ENCODE results near the gene MYB. TPM values are rescaled to one million over a fixed set of nuclear protein-coding genes. Genes with fewer than 3 reads are reported as not detected.

The MYB gene
- total and polyA plus RNA-seq, 7 donors, result 0.55 to 27.8 (median 12.0) TPM; not detected in 2

DNA sequence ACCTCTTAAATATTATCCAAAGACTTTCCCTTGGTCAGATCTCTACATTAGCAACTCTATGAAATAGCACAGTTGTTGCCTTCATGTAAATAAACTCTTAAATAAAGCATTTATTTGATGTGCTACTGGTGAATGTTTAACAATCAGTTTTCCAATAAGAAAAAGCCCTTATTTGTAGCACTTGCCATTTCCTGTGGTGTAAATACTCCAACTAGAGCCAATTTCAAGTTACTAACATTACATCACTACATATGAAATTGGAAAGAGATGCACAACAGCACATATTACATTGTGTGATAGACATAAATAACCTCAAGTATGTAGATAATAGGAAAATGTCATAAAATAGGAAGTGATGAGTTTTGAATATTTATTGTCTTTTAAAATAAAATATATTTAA is 5.0 kb upstream of the MYB start:
- intact Hi-C loops (cut with DNase I), result no loop called here
- DNase-seq, result no peak
- no peaks in the 10 kb centered on the region for H3K36me3 ChIP-seq
- H3K27me3 ChIP-seq, result no peaks in the 10 kb centered on the region
- H3K4me3 ChIP-seq, result no peak overlapping the region
- H3K9me3 ChIP-seq, result no peaks in the 10 kb centered on the region
- H3K4me1 ChIP-seq, result peaks cover 0 to 7% (median 0%) of the 10 kb centered on the region in 4 donors
- no peak overlapping the region for H3K27ac ChIP-seq
- TF ChIP-seq EP300 (IDR thresholded peaks at IDR 0.05) (no peak), POLR2AphosphoS5 (IDR thresholded peaks at IDR 0.05) (no peak), POLR2A (IDR thresholded peaks at IDR 0.05) (no peak)
- TF ChIP-seq, protein P1, sequence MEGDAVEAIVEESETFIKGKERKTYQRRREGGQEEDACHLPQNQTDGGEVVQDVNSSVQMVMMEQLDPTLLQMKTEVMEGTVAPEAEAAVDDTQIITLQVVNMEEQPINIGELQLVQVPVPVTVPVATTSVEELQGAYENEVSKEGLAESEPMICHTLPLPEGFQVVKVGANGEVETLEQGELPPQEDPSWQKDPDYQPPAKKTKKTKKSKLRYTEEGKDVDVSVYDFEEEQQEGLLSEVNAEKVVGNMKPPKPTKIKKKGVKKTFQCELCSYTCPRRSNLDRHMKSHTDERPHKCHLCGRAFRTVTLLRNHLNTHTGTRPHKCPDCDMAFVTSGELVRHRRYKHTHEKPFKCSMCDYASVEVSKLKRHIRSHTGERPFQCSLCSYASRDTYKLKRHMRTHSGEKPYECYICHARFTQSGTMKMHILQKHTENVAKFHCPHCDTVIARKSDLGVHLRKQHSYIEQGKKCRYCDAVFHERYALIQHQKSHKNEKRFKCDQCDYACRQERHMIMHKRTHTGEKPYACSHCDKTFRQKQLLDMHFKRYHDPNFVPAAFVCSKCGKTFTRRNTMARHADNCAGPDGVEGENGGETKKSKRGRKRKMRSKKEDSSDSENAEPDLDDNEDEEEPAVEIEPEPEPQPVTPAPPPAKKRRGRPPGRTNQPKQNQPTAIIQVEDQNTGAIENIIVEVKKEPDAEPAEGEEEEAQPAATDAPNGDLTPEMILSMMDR (IDR thresholded peaks at IDR 0.05), result no peak

DNA sequence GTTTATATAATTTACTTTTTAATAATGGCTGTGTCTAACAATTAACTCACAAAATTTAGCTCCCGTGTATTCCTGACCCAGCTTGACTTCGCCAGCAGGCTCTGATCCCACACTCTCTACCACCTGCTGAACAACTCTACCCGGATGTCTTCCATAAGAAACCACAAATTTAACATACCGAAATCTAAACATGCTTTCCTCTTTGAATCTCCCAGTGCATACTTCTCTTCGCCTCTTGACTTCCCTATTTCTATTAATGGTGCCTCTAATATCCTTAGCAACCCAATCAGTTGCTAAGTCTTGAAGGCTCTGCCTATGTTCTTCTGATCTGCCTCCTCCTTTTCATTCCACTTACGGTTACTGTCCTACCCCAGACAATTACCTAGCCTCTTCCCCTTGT is 4.6 kb upstream of the MYB start:
- TF ChIP-seq EP300 (IDR thresholded peaks at IDR 0.05), result no peak
- no peak for TF ChIP-seq POLR2A (IDR thresholded peaks at IDR 0.05)
- TF ChIP-seq POLR2AphosphoS5 (IDR thresholded peaks at IDR 0.05), result no peak
- TF ChIP-seq, protein P1 (IDR thresholded peaks at IDR 0.05), result no peak
- 60 to 90% methylated on average over 6 of the region's 6 CpGs for WGBS, 2 donors
- H3K4me1 ChIP-seq, result peaks cover 0 to 7% (median 2%) of the 10 kb centered on the region in 4 donors
- H3K4me3 ChIP-seq, result no peak overlapping the region
- H3K27ac ChIP-seq, result no peak overlapping the region
- H3K9me3 ChIP-seq, result no peaks in the 10 kb centered on the region
- intact Hi-C loops (cut with DNase I), result no loop called here
- no peaks in the 10 kb centered on the region for H3K36me3 ChIP-seq
- DNase-seq, result no peak
- no peaks in the 10 kb centered on the region for H3K27me3 ChIP-seq

DNA sequence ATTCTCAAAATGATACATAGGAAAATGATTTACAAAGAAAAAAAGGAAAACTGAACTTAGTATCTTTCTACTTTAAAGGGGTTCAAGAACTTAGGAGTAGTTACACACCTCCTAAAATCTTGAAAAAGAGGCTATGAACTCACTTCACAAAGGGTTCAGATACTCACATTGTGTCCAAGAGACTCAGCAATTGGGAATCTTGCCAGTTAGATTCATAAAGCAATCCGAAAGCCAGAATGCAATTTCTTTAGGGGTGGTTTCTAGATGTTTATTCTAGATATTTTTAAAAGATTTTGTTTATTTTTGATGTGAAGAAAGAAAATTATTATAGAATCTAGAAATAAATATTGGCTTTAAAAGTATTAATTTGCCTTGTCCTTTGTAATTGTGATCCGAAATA is 1.7 kb upstream of the MYB start:
- Histone ChIP-seq H3K27me3 (peaks cover 12 to 27% (median 15%) of the 10 kb centered on the region in 3 donors), H3K36me3 (no peaks in the 10 kb centered on the region), H3K9me3 (no peaks in the 10 kb centered on the region), H3K4me1 (peaks cover 0 to 34% (median 27%) of the 10 kb centered on the region in 4 donors), H3K27ac (no peak overlapping the region), H3K4me3 (no peak overlapping the region)
- TF ChIP-seq, protein P1 (IDR thresholded peaks at IDR 0.05), result no peak
- no peak for TF ChIP-seq EP300 (IDR thresholded peaks at IDR 0.05)
- no peak for TF ChIP-seq POLR2AphosphoS5 (IDR thresholded peaks at IDR 0.05)
- intact Hi-C loops (cut with DNase I), result no loop called here
- WGBS, 2 donors, result 46 to 68% methylated on average over 2 of the region's 2 CpGs
- DNase-seq, result no peak

DNA sequence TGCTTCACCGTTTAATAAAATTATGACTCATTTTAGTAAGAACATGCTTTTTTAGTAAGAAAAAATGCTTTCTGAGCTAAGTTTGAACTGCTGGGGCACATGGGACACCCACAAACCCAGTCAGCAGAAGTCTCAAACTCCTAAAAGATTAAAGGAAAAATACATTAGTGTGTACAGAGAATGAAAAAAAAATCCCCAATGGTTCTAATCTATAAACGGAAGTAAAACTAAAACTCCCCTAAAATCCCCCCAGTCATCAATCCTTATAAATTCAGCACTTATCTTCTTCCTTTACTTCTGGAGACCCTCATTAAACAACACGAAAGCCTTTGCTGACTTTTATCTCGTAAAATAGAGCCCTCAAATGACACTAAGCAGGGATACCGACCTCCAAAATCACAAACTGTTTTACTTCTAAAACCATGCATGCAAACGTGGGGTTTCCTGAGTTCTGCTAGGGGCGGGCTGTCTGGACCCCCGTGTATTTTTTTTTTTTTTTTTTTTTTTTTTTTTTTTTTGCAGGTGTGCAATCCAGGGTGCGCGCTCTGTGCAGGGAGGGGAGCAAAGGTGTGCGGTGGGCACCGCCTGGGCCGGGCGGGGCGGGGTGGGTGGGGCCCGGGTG is 1.1 kb upstream of the MYB start:
- no peak overlapping the region for H3K27ac ChIP-seq
- H3K4me3 ChIP-seq, result peak overlapping the region; percentile 26 to 62 (median 58)
- 2 to 4% methylated on average over 16 of the region's 16 CpGs for WGBS, 2 donors
- DNase-seq, result no peak
- H3K4me1 ChIP-seq, result peaks cover 0 to 34% (median 27%) of the 10 kb centered on the region in 4 donors
- no peak for TF ChIP-seq POLR2AphosphoS5 (IDR thresholded peaks at IDR 0.05)
- intact Hi-C loops (cut with DNase I), result no loop called here
- peaks cover 14 to 33% (median 22%) of the 10 kb centered on the region in 3 donors for H3K27me3 ChIP-seq
- H3K9me3 ChIP-seq, result no peaks in the 10 kb centered on the region
- H3K36me3 ChIP-seq, result no peaks in the 10 kb centered on the region

DNA sequence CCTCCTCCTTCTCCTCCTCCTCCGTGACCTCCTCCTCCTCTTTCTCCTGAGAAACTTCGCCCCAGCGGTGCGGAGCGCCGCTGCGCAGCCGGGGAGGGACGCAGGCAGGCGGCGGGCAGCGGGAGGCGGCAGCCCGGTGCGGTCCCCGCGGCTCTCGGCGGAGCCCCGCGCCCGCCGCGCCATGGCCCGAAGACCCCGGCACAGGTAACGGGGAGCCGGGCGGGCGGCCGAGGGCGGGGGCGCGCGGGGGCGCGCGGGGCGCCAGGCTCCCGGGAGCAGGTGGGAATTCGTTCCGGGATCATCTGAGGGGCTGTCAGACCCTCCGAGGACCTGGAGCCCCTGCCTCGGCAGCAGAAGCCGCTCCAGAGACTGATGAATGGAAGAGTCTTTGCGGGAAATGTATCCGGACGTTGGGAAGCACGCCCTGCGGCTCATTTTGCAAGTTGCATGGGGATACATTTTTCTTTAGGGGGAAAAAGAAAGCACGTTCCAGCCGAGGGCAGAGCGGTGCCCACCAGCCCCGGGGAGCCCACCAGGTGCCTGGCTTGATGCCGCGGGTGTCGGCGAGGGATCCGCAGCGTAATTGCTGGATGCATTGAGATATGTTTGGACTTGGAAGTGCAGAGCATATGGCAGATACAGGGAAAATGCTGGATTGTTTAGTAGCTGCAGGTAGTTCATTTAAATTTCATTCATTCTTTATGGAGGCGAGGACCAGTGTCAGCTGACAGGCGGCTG is 394 bp downstream of the MYB start:
- intact Hi-C loops (cut with DNase I), result no loop called here
- Histone ChIP-seq H3K27ac (no peak overlapping the region), H3K9me3 (no peaks in the 10 kb centered on the region), H3K4me1 (peaks cover 0 to 34% (median 27%) of the 10 kb centered on the region in 4 donors), H3K36me3 (no peaks in the 10 kb centered on the region), H3K4me3 (peak overlapping the region; percentile 0 to 62 (median 58)), H3K27me3 (peaks cover 27 to 48% (median 36%) of the 10 kb centered on the region in 3 donors)
- no peak for DNase-seq
- 0% methylated on average over 62 of the region's 62 CpGs for WGBS, 2 donors
- TF ChIP-seq POLR2A (IDR thresholded peaks at IDR 0.05) (no peak), EP300 (IDR thresholded peaks at IDR 0.05) (no peak), POLR2AphosphoS5 (IDR thresholded peaks at IDR 0.05) (no peak)
- TF ChIP-seq, protein P1 (IDR thresholded peaks at IDR 0.05), result no peak
